Measurements from ENCODE around the gene QTRT2.
A peak's percentile ranks its signal among the peaks of the same experiment; 100 is the strongest.

The QTRT2 gene

DNA sequence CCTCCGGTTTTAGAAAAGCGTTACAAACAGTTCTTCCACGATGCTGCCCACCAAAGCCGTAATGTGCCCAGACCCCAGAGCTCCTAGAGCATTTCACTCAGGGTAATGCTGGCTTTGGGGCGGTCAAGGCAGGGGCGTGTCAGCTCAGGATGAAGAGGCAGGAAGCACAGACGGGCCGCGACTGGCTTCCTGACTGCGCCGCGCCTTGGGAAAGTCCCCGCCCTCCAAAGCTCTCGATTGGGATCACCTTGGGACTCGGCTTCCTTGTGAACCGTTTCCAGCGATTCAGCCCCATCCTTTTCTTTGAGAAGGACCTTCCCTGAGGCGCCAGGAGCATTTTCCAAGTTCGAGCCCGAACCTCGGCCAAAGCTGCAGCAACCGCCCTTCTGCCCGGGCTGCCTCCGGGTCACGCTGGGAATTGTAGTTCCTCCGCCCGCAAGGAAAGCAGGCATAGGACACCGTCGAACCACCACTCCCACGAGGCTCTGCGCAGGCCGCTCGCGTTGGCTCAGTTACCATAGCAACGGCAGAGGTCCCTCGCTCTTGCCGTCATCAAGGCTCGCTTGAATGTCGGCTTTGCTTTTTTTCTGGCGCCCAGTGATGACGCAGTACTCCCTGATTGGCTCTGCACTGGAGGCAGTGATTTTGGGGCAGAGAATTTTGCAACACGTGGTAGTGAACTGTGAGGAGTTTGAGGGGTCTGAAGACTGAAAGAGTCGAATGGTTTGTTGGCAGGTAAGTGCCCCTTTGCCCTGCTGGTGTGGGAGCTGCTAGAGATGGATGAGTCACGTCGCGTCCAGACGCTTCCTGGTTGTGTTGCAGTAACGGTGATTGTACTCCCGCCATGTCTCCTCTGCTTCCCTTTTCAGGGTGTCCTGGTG lies at the start of gene QTRT2, which contains the start of gene CCDC191 (continued):
- TF ChIP-seq, protein P1, sequence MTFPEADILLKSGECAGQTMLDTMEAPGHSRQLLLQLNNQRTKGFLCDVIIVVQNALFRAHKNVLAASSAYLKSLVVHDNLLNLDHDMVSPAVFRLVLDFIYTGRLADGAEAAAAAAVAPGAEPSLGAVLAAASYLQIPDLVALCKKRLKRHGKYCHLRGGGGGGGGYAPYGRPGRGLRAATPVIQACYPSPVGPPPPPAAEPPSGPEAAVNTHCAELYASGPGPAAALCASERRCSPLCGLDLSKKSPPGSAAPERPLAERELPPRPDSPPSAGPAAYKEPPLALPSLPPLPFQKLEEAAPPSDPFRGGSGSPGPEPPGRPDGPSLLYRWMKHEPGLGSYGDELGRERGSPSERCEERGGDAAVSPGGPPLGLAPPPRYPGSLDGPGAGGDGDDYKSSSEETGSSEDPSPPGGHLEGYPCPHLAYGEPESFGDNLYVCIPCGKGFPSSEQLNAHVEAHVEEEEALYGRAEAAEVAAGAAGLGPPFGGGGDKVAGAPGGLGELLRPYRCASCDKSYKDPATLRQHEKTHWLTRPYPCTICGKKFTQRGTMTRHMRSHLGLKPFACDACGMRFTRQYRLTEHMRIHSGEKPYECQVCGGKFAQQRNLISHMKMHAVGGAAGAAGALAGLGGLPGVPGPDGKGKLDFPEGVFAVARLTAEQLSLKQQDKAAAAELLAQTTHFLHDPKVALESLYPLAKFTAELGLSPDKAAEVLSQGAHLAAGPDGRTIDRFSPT (tag by site-specific recombination; IDR thresholded peaks at IDR 0.05), result no peak
- TF ChIP-seq ZNF433 (tag by site-specific recombination; IDR thresholded peaks at IDR 0.05; ENCODE audit: low read depth) (no peak), BCL11B (tag by site-specific recombination; IDR thresholded peaks at IDR 0.05; ENCODE audit: low read depth) (no peak), PRDM1 (tag by site-specific recombination; IDR thresholded peaks at IDR 0.05) (no peak), ZNF404 (tag by site-specific recombination; IDR thresholded peaks at IDR 0.05) (no peak), BCL11A (tag by site-specific recombination; IDR thresholded peaks at IDR 0.05; ENCODE audit: low read depth) (no peak), ZNF791 (tag by site-specific recombination; IDR thresholded peaks at IDR 0.05) (no peak), GFI1B (tag by site-specific recombination; IDR thresholded peaks at IDR 0.05) (peak; percentile 93), ZBTB1 (tag by site-specific recombination; IDR thresholded peaks at IDR 0.05) (no peak), IKZF3 (tag by site-specific recombination; IDR thresholded peaks at IDR 0.05) (peak; percentile 56), ZNF677 (tag by site-specific recombination; IDR thresholded peaks at IDR 0.05) (no peak)
- TF ChIP-seq, protein P2, sequence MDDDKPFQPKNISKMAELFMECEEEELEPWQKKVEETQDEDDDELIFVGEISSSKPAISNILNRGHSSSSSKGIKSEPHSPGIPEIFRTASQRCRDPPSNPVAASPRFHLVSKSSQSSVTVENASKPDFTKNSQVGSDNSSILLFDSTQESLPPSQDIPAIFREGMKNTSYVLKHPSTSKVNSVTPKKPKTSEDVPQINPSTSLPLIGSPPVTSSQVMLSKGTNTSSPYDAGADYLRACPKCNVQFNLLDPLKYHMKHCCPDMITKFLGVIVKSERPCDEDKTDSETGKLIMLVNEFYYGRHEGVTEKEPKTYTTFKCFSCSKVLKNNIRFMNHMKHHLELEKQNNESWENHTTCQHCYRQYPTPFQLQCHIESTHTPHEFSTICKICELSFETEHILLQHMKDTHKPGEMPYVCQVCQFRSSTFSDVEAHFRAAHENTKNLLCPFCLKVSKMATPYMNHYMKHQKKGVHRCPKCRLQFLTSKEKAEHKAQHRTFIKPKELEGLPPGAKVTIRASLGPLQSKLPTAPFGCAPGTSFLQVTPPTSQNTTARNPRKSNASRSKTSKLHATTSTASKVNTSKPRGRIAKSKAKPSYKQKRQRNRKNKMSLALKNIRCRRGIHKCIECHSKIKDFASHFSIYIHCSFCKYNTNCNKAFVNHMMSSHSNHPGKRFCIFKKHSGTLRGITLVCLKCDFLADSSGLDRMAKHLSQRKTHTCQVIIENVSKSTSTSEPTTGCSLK (tag by site-specific recombination; IDR thresholded peaks at IDR 0.05), result no peak
- TF ChIP-seq, protein P3, sequence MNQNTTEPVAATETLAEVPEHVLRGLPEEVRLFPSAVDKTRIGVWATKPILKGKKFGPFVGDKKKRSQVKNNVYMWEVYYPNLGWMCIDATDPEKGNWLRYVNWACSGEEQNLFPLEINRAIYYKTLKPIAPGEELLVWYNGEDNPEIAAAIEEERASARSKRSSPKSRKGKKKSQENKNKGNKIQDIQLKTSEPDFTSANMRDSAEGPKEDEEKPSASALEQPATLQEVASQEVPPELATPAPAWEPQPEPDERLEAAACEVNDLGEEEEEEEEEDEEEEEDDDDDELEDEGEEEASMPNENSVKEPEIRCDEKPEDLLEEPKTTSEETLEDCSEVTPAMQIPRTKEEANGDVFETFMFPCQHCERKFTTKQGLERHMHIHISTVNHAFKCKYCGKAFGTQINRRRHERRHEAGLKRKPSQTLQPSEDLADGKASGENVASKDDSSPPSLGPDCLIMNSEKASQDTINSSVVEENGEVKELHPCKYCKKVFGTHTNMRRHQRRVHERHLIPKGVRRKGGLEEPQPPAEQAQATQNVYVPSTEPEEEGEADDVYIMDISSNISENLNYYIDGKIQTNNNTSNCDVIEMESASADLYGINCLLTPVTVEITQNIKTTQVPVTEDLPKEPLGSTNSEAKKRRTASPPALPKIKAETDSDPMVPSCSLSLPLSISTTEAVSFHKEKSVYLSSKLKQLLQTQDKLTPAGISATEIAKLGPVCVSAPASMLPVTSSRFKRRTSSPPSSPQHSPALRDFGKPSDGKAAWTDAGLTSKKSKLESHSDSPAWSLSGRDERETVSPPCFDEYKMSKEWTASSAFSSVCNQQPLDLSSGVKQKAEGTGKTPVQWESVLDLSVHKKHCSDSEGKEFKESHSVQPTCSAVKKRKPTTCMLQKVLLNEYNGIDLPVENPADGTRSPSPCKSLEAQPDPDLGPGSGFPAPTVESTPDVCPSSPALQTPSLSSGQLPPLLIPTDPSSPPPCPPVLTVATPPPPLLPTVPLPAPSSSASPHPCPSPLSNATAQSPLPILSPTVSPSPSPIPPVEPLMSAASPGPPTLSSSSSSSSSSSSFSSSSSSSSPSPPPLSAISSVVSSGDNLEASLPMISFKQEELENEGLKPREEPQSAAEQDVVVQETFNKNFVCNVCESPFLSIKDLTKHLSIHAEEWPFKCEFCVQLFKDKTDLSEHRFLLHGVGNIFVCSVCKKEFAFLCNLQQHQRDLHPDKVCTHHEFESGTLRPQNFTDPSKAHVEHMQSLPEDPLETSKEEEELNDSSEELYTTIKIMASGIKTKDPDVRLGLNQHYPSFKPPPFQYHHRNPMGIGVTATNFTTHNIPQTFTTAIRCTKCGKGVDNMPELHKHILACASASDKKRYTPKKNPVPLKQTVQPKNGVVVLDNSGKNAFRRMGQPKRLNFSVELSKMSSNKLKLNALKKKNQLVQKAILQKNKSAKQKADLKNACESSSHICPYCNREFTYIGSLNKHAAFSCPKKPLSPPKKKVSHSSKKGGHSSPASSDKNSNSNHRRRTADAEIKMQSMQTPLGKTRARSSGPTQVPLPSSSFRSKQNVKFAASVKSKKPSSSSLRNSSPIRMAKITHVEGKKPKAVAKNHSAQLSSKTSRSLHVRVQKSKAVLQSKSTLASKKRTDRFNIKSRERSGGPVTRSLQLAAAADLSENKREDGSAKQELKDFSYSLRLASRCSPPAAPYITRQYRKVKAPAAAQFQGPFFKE (tag by site-specific recombination; IDR thresholded peaks at IDR 0.05; ENCODE audit: borderline replicate concordance), result no peak
- TF ChIP-seq, protein P4, sequence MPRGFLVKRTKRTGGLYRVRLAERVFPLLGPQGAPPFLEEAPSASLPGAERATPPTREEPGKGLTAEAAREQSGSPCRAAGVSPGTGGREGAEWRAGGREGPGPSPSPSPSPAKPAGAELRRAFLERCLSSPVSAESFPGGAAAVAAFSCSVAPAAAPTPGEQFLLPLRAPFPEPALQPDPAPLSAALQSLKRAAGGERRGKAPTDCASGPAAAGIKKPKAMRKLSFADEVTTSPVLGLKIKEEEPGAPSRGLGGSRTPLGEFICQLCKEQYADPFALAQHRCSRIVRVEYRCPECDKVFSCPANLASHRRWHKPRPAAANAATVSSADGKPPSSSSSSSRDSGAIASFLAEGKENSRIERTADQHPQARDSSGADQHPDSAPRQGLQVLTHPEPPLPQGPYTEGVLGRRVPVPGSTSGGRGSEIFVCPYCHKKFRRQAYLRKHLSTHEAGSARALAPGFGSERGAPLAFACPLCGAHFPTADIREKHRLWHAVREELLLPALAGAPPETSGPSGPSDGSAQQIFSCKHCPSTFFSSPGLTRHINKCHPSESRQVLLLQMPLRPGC (tag by site-specific recombination; IDR thresholded peaks at IDR 0.05), result no peak
- TF ChIP-seq, protein P5, sequence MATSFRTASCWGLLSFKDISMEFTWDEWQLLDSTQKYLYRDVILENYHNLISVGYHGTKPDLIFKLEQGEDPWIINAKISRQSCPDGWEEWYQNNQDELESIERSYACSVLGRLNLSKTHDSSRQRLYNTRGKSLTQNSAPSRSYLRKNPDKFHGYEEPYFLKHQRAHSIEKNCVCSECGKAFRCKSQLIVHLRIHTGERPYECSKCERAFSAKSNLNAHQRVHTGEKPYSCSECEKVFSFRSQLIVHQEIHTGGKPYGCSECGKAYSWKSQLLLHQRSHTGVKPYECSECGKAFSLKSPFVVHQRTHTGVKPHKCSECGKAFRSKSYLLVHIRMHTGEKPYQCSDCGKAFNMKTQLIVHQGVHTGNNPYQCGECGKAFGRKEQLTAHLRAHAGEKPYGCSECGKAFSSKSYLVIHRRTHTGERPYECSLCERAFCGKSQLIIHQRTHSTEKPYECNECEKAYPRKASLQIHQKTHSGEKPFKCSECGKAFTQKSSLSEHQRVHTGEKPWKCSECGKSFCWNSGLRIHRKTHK (tag by site-specific recombination; IDR thresholded peaks at IDR 0.05), result no peak
- TF ChIP-seq, protein P6, sequence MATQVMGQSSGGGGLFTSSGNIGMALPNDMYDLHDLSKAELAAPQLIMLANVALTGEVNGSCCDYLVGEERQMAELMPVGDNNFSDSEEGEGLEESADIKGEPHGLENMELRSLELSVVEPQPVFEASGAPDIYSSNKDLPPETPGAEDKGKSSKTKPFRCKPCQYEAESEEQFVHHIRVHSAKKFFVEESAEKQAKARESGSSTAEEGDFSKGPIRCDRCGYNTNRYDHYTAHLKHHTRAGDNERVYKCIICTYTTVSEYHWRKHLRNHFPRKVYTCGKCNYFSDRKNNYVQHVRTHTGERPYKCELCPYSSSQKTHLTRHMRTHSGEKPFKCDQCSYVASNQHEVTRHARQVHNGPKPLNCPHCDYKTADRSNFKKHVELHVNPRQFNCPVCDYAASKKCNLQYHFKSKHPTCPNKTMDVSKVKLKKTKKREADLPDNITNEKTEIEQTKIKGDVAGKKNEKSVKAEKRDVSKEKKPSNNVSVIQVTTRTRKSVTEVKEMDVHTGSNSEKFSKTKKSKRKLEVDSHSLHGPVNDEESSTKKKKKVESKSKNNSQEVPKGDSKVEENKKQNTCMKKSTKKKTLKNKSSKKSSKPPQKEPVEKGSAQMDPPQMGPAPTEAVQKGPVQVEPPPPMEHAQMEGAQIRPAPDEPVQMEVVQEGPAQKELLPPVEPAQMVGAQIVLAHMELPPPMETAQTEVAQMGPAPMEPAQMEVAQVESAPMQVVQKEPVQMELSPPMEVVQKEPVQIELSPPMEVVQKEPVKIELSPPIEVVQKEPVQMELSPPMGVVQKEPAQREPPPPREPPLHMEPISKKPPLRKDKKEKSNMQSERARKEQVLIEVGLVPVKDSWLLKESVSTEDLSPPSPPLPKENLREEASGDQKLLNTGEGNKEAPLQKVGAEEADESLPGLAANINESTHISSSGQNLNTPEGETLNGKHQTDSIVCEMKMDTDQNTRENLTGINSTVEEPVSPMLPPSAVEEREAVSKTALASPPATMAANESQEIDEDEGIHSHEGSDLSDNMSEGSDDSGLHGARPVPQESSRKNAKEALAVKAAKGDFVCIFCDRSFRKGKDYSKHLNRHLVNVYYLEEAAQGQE (tag by site-specific recombination; IDR thresholded peaks at IDR 0.05), result no peak
- TF ChIP-seq, protein P7, sequence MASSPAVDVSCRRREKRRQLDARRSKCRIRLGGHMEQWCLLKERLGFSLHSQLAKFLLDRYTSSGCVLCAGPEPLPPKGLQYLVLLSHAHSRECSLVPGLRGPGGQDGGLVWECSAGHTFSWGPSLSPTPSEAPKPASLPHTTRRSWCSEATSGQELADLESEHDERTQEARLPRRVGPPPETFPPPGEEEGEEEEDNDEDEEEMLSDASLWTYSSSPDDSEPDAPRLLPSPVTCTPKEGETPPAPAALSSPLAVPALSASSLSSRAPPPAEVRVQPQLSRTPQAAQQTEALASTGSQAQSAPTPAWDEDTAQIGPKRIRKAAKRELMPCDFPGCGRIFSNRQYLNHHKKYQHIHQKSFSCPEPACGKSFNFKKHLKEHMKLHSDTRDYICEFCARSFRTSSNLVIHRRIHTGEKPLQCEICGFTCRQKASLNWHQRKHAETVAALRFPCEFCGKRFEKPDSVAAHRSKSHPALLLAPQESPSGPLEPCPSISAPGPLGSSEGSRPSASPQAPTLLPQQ (tag by site-specific recombination; IDR thresholded peaks at IDR 0.05), result peak; percentile 55; the same call in 1 of the 2 replicates
